NCI-H2171 (cell line): ENCODE data around the gene ADAM33.

Source experiments
- DNase-seq: peaks from one replicate; lab custom pipeline; 2025; lab: John Stamatoyannopoulos, UW

The ADAM33 gene

GRCh38 chr20:3667434-3668037, 14.3 kb downstream of the ADAM33 start:
- no peak for DNase-seq

- no peak for DNase-seq
Measured at GRCh38 chr20:3663858-3664257, 18.0 kb downstream of the ADAM33 start.

- DNase-seq: no peak
Measured at GRCh38 chr20:3663031-3663701, 18.6 kb downstream of the ADAM33 start, which contains the start of gene GFRA4. Gene GFRA4, minus strand, starts transcription at chr20:3663399. Its CDS starts 0 bp downstream, at chr20:3663399.

- DNase-seq: no peak
Measured at GRCh38 chr20:3661814-3662665, 19.8 kb downstream of the ADAM33 start.

- no peak for DNase-seq
Measured at GRCh38 chr20:3661060-3661813, 20.6 kb downstream of the ADAM33 start.

GRCh38 chr20:3660262-3661059, 21.3 kb downstream of the ADAM33 start:
- DNase-seq: no peak

- DNase-seq: no peak
Measured at GRCh38 chr20:3659492-3660261, 22.1 kb downstream of the ADAM33 start.

GRCh38 chr20:3658716-3659491, 22.9 kb downstream of the ADAM33 start:
- DNase-seq: no peak

- no peak for DNase-seq
Measured at GRCh38 chr20:3658019-3658715, 23.6 kb downstream of the ADAM33 start.

- no peak for DNase-seq
Measured at GRCh38 chr20:3655131-3655405, 26.7 kb downstream of the ADAM33 start.

GRCh38 chr20:3654326-3655130, 27.3 kb downstream of the ADAM33 start:
- peak; percentile 15 for DNase-seq

GRCh38 chr20:3653921-3654320, 27.9 kb downstream of the ADAM33 start:
- no peak for DNase-seq

GRCh38 chr20:3652676-3653596, 28.9 kb downstream of the ADAM33 start:
- no peak for DNase-seq

- no peak for DNase-seq
Measured at GRCh38 chr20:3652221-3652620, 29.6 kb downstream of the ADAM33 start.

GRCh38 chr20:3651204-3651962, 30.4 kb downstream of the ADAM33 start:
- no peak for DNase-seq

- no peak for DNase-seq
Measured at GRCh38 chr20:3648951-3649350, 32.9 kb downstream of the ADAM33 start.

GRCh38 chr20:3647473-3647872, 34.3 kb downstream of the ADAM33 start:
- DNase-seq: no peak
